SU-DHL-6 (cell line): Measurements from ENCODE around the gene TTR.

Experiments
- EZH2phosphoT487 ChIP-seq: fragments of 200-600 bp; sonication (generic), shearing (Covaris generic); conservative IDR thresholded peaks from 2 replicates; pipeline ENCODE4 v1.6.1; 2018; ENCODE audit warnings: mild to moderate bottlenecking, antibody characterized with exemption, low read length, moderate library complexity, mixed read lengths
- TF ChIP-seq, protein P1 (sequence below): fragments of 200-600 bp; sonication (generic); IDR thresholded peaks from one replicate; pipeline ENCODE4 v1.5.1; 2017; ENCODE audit warnings: antibody characterized with exemption, mild to moderate bottlenecking, low read length, moderate library complexity; ENCODE audit not compliant: insufficient read depth, poor library complexity, severe bottlenecking

DNA sequence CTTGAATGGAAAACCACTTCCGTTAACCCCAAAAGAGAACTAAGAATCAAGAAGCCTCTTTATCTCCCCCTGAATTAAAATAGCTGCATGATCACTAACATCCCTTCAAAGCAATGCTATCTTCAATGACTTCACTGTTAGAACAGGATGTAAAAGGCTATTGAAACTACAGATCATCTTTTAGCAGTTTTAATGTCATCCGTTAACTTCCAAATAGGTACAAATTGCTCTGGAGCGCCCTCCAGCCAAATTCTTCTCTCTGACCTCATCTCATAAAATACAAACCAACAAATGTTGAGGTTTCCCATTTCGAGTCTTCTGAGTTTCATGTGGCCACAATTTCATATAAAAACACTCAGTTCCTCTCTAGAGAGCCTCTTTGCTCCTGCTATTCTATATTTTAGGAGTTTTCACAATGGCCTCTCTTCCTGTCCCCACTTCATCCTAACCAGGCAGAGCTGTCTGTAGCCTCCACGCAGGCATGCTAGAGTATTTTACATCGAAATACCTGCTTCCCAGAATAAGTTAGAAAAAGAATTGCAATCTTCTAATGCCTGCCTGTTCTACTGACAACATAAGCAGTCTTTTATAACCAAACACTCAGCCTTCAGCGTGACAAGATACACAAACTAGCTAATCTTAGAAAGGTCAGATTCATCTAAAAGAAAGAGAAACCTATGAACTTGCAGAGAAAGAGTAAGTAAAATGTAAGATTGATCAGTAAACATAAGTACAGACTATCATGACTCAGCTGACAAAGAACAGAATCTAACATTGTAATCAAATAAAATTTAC lies 54.9 kb downstream of the TTR start:
- TF ChIP-seq, protein P1, sequence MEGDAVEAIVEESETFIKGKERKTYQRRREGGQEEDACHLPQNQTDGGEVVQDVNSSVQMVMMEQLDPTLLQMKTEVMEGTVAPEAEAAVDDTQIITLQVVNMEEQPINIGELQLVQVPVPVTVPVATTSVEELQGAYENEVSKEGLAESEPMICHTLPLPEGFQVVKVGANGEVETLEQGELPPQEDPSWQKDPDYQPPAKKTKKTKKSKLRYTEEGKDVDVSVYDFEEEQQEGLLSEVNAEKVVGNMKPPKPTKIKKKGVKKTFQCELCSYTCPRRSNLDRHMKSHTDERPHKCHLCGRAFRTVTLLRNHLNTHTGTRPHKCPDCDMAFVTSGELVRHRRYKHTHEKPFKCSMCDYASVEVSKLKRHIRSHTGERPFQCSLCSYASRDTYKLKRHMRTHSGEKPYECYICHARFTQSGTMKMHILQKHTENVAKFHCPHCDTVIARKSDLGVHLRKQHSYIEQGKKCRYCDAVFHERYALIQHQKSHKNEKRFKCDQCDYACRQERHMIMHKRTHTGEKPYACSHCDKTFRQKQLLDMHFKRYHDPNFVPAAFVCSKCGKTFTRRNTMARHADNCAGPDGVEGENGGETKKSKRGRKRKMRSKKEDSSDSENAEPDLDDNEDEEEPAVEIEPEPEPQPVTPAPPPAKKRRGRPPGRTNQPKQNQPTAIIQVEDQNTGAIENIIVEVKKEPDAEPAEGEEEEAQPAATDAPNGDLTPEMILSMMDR: no peak
- no peak for TF ChIP-seq EZH2phosphoT487
